Left ventricle myocardium inferior (tissue), 1 donor: ENCODE measurements around the gene JAM3. TPM values are rescaled to one million over a fixed set of nuclear protein-coding genes. Genes with fewer than 3 reads are reported as not detected.
"Not testable (repeated sequence)": the region's sequence is repeated elsewhere in the genome, so short reads cannot be mapped to it uniquely, and the experiment has no call there.

Experiments used
- DNase-seq: peaks from one replicate; pipeline ENCODE4 v3.0.0-alpha.2; 2020
- H3K27ac ChIP-seq: fragments of 200-600 bp; replicated peaks from 2 replicates; pipeline ENCODE4 v1.8.0; 2021
- H3K27me3 ChIP-seq: fragments of 200-600 bp; 2 replicates; pipeline ENCODE4 v1.8.0; 2021; ENCODE audit warnings: low read depth
- H3K36me3 ChIP-seq: fragments of 200-600 bp; 2 replicates; pipeline ENCODE4 v1.8.0; 2021
- H3K4me1 ChIP-seq: fragments of 200-600 bp; 2 replicates; pipeline ENCODE4 v1.8.0; 2021
- H3K4me3 ChIP-seq: fragments of 200-600 bp; 2 replicates; pipeline ENCODE4 v1.8.0; 2021; ENCODE audit warnings: mild to moderate bottlenecking, moderate library complexity
- H3K9me3 ChIP-seq: fragments of 200-600 bp; replicated peaks from 2 replicates; pipeline ENCODE4 v1.8.0; 2021
- intact Hi-C: fragments of 100-400 bp; cut with micrococcal nuclease; formaldehyde crosslinking; loops from one replicate; pipeline ENCODE4 v1.11.0; 2022
- total RNA-seq: library from RNA; stranded (reverse); fragmentation: NEBNext Ultra II Directional; extraction: Animal tissue kit (Norgen Biotek cat#: 25700); gene quantifications from one replicate; pipeline ENCODE4 v1.2.1, GENCODE V29; 2021
- TF ChIP-seq, protein P1 (sequence below): fragments of 200-600 bp; IDR thresholded peaks from 2 replicates; pipeline ENCODE4 v1.8.0; 2021; ENCODE audit warnings: antibody characterized with exemption, mild to moderate bottlenecking, borderline replicate concordance
- donor health status: DM: no; HTN: yes; CAD: no; lungs with severe emphysema.

The JAM3 gene
- total RNA-seq, 1 donor from 2014 or later: 36.2 TPM

DNA sequence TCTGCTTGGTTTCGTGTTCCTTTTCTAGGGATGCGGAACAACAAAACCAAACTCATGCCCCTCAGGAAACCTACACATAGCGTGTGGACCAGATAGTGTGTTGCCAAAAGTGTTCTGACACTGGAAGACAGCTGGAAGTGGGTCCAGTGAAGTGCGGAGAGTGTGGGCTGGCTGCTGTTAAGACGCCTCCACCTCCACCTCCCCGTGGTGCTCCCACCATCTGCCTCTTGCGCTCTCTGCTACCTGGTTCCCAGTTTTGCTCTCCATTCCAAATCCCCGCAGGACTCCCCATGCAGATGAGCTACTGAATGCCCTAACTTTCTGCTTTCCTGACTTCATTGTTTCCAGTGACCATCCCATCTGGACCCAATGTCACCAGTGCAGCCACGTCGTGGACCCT lies 103.1 kb downstream of the JAM3 start:
- Histone ChIP-seq H3K27me3 (no peaks in the 10 kb centered on the region), H3K4me3 (no peak overlapping the region), H3K36me3 (peaks cover 78% of the 10 kb centered on the region), H3K4me1 (no peaks in the 10 kb centered on the region), H3K9me3 (no peaks in the 10 kb centered on the region), H3K27ac (no peak overlapping the region)
- TF ChIP-seq, protein P1, sequence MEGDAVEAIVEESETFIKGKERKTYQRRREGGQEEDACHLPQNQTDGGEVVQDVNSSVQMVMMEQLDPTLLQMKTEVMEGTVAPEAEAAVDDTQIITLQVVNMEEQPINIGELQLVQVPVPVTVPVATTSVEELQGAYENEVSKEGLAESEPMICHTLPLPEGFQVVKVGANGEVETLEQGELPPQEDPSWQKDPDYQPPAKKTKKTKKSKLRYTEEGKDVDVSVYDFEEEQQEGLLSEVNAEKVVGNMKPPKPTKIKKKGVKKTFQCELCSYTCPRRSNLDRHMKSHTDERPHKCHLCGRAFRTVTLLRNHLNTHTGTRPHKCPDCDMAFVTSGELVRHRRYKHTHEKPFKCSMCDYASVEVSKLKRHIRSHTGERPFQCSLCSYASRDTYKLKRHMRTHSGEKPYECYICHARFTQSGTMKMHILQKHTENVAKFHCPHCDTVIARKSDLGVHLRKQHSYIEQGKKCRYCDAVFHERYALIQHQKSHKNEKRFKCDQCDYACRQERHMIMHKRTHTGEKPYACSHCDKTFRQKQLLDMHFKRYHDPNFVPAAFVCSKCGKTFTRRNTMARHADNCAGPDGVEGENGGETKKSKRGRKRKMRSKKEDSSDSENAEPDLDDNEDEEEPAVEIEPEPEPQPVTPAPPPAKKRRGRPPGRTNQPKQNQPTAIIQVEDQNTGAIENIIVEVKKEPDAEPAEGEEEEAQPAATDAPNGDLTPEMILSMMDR: no peak
- no peak for DNase-seq
- intact Hi-C loops: no loop called here

DNA sequence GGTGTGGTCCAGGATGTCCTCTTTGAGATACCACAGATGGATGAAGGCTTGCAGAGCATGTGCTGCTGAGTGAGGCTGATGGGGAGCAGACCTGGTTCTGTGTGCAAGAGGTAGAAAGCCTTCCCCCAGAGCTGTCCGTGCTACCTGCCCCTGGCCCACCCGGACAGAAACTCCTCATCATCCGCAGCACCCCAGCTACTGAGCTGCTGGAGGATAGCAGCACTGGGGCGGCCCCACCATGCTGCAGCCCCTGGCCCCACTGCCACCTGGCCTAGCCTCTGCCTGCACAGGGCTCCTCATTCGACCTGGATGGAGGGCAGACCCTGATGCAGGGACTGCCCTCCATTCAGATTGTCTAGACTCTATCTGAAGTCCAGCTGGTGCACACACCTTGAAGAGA lies 104.4 kb downstream of the JAM3 start:
- intact Hi-C loops: no loop called here
- Histone ChIP-seq H3K27ac (no peak overlapping the region), H3K27me3 (no peaks in the 10 kb centered on the region), H3K4me1 (peaks cover 2% of the 10 kb centered on the region), H3K9me3 (no peaks in the 10 kb centered on the region), H3K4me3 (no peak overlapping the region), H3K36me3 (peaks cover 85% of the 10 kb centered on the region)
- TF ChIP-seq, protein P1: no peak
- no peak for DNase-seq

DNA sequence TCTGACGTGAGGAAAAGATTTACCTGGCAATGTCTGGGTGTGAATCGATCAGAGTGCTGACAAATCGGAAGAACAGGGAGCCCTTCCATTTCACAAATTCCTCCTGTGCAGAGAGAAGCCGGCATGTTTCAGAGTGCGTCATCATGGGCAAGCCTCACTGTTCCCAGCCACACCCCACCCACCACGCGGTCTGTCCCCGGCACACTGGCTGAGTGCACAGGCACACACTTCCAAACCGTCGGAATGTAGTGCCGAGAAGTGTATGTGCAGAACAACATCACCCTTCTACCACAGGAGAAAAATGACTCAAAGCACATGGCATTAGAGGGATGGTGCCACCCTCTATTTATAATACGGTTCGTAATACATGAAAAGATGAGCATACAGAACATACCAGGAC lies 107.4 kb downstream of the JAM3 start:
- no peaks in the 10 kb centered on the region for H3K9me3 ChIP-seq
- no peak for DNase-seq
- H3K27me3 ChIP-seq: no peaks in the 10 kb centered on the region
- intact Hi-C loops: no loop called here
- peaks cover 77% of the 10 kb centered on the region for H3K36me3 ChIP-seq
- peaks cover 7% of the 10 kb centered on the region for H3K4me1 ChIP-seq
- TF ChIP-seq, protein P1: no peak
- H3K4me3 ChIP-seq: no peak overlapping the region
- H3K27ac ChIP-seq: no peak overlapping the region

DNA sequence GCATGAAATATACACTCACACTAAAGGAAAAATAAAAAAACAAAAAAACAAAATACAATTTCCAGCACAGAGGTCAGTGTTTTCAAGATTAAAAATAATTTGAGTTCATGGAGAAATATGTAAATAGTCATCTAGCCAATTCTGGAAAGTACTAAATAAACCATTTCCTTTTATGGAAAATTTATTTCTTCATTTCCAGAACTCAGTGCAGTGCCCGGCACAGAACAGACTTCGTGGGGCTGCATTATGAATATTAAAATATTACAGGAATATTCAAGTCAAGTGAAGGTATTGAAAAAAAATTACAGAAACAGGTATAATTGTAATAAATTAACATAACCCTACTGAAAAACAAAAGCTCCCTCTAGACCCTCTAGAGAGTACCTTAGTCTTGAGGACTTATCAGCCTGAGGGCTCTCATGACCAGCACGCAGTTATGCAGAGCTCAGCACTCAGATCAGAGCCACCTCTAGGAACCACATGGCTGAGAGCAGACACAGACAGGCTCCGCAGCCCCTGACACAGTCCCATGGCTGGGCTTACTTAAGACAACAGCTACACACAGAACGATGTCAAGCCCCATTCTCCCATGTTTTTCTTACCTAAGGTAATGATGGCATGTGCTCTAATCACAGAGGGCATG lies 109.3 kb downstream of the JAM3 start:
- intact Hi-C loops: no loop called here
- no peaks in the 10 kb centered on the region for H3K27me3 ChIP-seq
- DNase-seq: no peak
- peaks cover 76% of the 10 kb centered on the region for H3K36me3 ChIP-seq
- TF ChIP-seq, protein P1: no peak
- peaks cover 15% of the 10 kb centered on the region for H3K4me1 ChIP-seq
- H3K27ac ChIP-seq: no peak overlapping the region
- H3K9me3 ChIP-seq: no peaks in the 10 kb centered on the region
- H3K4me3 ChIP-seq: no peak overlapping the region

DNA sequence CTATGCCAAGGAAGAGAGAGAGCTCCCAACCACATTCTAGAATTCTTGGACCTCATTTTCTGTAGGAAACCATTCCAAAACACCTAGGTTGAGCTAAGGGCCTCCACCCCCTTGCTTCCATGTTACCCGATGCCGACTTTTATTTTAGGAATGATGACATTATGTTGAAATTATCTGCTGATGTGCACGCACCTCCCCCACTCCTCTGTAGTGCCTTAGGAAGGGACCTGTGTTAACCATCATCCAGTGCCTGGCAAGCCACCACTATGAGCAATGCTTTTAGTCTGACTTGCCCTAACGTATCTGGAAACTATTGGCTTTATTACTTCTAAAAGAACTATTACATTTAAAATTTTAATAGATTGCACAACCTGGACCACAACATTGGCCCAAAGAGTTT lies 112.8 kb downstream of the JAM3 start:
- intact Hi-C loops: no loop called here
- no peak for DNase-seq
- peaks cover 15% of the 10 kb centered on the region for H3K4me1 ChIP-seq
- no peaks in the 10 kb centered on the region for H3K9me3 ChIP-seq
- H3K27me3 ChIP-seq: no peaks in the 10 kb centered on the region
- no peak overlapping the region for H3K4me3 ChIP-seq
- H3K27ac ChIP-seq: no peak overlapping the region
- peaks cover 66% of the 10 kb centered on the region for H3K36me3 ChIP-seq
- TF ChIP-seq, protein P1: no peak

DNA sequence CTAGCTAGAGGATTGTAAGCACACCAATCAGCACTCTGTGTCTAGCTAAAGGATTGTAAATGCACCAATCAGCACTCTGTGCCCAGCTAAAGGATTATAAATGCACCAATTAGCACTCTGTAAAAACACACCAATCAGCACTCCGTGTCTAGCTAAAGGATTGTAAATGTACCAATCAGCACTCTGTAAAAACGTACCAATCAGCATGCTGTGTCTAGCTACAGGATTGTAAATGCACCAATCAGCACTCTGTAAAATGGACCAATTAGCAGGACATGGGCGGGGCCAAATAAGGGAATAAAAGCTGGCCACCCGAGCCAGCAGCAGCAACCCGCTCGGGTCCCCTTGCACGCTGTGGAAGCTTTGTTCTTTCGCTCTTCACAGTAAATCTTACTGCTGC lies 119.2 kb downstream of the JAM3 start:
- H3K36me3 ChIP-seq: peaks cover 71% of the 10 kb centered on the region
- H3K27me3 ChIP-seq, H3K27ac ChIP-seq, DNase-seq, H3K4me1 ChIP-seq, H3K4me3 ChIP-seq, intact Hi-C loops, H3K9me3 ChIP-seq: not testable (repeated sequence)
